ENCODE measurements around the gene HS6ST2.

DNA sequence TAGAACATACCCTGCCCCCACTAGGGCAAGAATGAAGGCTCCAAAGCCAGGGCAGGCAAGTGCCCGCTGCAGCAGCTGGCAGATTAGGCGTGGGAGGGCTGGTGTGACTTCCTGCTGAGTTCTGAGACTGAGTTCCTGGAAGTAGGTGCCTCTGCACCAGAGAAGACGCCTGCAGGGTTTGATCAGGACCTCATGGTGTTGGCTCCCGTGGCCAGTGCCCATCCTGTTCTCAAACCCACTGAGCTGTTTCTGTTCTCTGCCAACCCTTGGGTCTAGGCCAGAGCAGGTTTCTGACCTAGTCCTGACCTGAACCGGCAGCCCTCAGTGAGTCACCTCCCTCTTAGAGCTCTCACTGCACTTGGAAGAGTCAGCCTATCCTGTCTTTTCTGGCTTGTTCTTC is 220.7 kb downstream of the HS6ST2 start:
- TF ChIP-seq POLR2A (IDR thresholded peaks at IDR 0.05) = no peak
- TF ChIP-seq, protein P1, sequence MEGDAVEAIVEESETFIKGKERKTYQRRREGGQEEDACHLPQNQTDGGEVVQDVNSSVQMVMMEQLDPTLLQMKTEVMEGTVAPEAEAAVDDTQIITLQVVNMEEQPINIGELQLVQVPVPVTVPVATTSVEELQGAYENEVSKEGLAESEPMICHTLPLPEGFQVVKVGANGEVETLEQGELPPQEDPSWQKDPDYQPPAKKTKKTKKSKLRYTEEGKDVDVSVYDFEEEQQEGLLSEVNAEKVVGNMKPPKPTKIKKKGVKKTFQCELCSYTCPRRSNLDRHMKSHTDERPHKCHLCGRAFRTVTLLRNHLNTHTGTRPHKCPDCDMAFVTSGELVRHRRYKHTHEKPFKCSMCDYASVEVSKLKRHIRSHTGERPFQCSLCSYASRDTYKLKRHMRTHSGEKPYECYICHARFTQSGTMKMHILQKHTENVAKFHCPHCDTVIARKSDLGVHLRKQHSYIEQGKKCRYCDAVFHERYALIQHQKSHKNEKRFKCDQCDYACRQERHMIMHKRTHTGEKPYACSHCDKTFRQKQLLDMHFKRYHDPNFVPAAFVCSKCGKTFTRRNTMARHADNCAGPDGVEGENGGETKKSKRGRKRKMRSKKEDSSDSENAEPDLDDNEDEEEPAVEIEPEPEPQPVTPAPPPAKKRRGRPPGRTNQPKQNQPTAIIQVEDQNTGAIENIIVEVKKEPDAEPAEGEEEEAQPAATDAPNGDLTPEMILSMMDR (IDR thresholded peaks at IDR 0.05) = no peak
